Lower leg skin (tissue), 4 donors: ENCODE data around the gene CFDP1. TPM values are rescaled to one million over a fixed set of nuclear protein-coding genes. Genes with fewer than 3 reads are reported as not detected.
"Not testable (repeated sequence)": the region's sequence is repeated elsewhere in the genome, so short reads cannot be mapped to it uniquely, and the experiment has no call there.

Source experiments
- DNase-seq, 2 donors: peaks; one replicate each; pipeline ENCODE4 v3.0.0-alpha.2; 2019; ENCODE audit warnings: low spot score in 2 of 2
- H3K4me3 ChIP-seq: fragments of 200-600 bp; sonication (generic); 2 replicates; pipeline ENCODE4 v1.5.1; 2017; ENCODE audit warnings: mild to moderate bottlenecking, low read depth; ENCODE audit not compliant: poor library complexity, severe bottlenecking
- CTCF ChIP-seq, 3 donors: fragments of 450-650 bp; IDR thresholded peaks; one replicate each; pipeline ENCODE4 v1.5.1; 2016; ENCODE audit warnings: antibody characterized with exemption in 3 of 3, mild to moderate bottlenecking in 3 of 3, moderate library complexity in 2 of 3
- POLR2A ChIP-seq, 2 donors: fragments of 450-650 bp; IDR thresholded peaks; one replicate each; pipeline ENCODE4 v1.6.1; 2016 to 2017; ENCODE audit warnings: antibody characterized with exemption in 2 of 2, mild to moderate bottlenecking in 1 of 2, moderate library complexity in 1 of 2
- WGBS, 2 donors: methylation state at CpG; one replicate each; pipeline ENCODE4 v1.1.5; 2018; 5-methylcytosine and 5-hydroxymethylcytosine counted together
- intact Hi-C: fragments of 100-400 bp; cut with DNase I; formaldehyde crosslinking; loops from one replicate; pipeline ENCODE4 v1.15.0; 2023; ENCODE audit warnings: low total_unique reads
- total RNA-seq, 4 donors: library from RNA; depleted of rRNA; stranded (reverse); fragments of >200 nt; gene quantifications; one replicate each; pipeline ENCODE4 v1.1.0, GENCODE V29; 2016

CFDP1 gene
- total RNA-seq, 4 donors from 2014 or later, result 43.1 to 52.3 (median 49.5) TPM

- TF ChIP-seq CTCF (IDR thresholded peaks at IDR 0.05) (no peak), POLR2A (IDR thresholded peaks at IDR 0.05) (no peak)
- no peak overlapping the region for H3K4me3 ChIP-seq
- 60 to 69% methylated on average over 12 of the region's 12 CpGs for WGBS, 2 donors
- DNase-seq, result no peak
- intact Hi-C loops, result no loop called here
Observed at GRCh38 chr16:75272097-75272551, 161.2 kb downstream of the CFDP1 start.

GRCh38 chr16:75271441-75272096, 161.7 kb downstream of the CFDP1 start:
- TF ChIP-seq CTCF (IDR thresholded peaks at IDR 0.05), result no peak
- TF ChIP-seq POLR2A (IDR thresholded peaks at IDR 0.05), result no peak
- intact Hi-C loops, result no loop called here
- H3K4me3 ChIP-seq, result no peak overlapping the region
- no peak for DNase-seq
- 82 to 83% methylated on average over 6 of the region's 6 CpGs for WGBS, 2 donors

GRCh38 chr16:75269358-75269757, 163.9 kb downstream of the CFDP1 start:
- WGBS, 2 donors, result 82 to 84% methylated on average over 9 of the region's 9 CpGs
- intact Hi-C loops, DNase-seq, H3K4me3 ChIP-seq: not testable (repeated sequence)

- intact Hi-C loops, result no loop called here
- H3K4me3 ChIP-seq, result no peak overlapping the region
- DNase-seq, result peak in 1 of 2 donors; percentile 86
- no peak for TF ChIP-seq POLR2A (IDR thresholded peaks at IDR 0.05)
- no peak for TF ChIP-seq CTCF (IDR thresholded peaks at IDR 0.05)
- 32 to 64% methylated on average over 7 to 10 of the region's 10 CpGs for WGBS, 2 donors
Observed at GRCh38 chr16:75267631-75268264, 165.6 kb downstream of the CFDP1 start.

- H3K4me3 ChIP-seq, result no peak overlapping the region
- intact Hi-C loops, result no loop called here
- DNase-seq, result peak in 1 of 2 donors; percentile 83
Observed at GRCh38 chr16:75266738-75267630, 166.3 kb downstream of the CFDP1 start.

More at GRCh38 chr16:75266738-75267630, 166.3 kb downstream of the CFDP1 start:
- WGBS, 2 donors, result 64 to 81% methylated on average over 21 to 23 of the region's 27 CpGs
- no peak for TF ChIP-seq CTCF (IDR thresholded peaks at IDR 0.05)
- no peak for TF ChIP-seq POLR2A (IDR thresholded peaks at IDR 0.05)
